H1 (cell line): ENCODE measurements around the gene AVP. TPM values are rescaled to one million over a fixed set of nuclear protein-coding genes. Genes with fewer than 3 reads are reported as not detected.

ENCODE experiments used
- BACH1 ChIP-seq: IDR thresholded peaks from 2 replicates; pipeline ENCODE4 v1.6.1; 2012; ENCODE audit warnings: low read length, improper control_type of control experiment
- BCL11A ChIP-seq, 2 experiments: IDR thresholded peaks; one replicate each; pipeline ENCODE4 v1.6.1; 2011; ENCODE audit warnings: low read depth in 2 of 2, low read length in 2 of 2, mild to moderate bottlenecking in 2 of 2
- CBX8 ChIP-seq: fragments of 300-800, 300-1000 bp; sonication (generic); IDR thresholded peaks from 2 replicates; pipeline ENCODE4 v1.7.1; 2016; ENCODE audit warnings: low read depth, low read length, borderline replicate concordance
- CREB1 ChIP-seq: IDR thresholded peaks from 2 replicates; pipeline ENCODE4 v1.6.1; 2012; ENCODE audit warnings: inconsistent platforms
- EP300 ChIP-seq, 2 experiments: IDR thresholded peaks; 1 replicate in 1 of 2; 2 replicates in 1 of 2; pipeline ENCODE4 v1.6.1; 2011 to 2012; ENCODE audit warnings: low read depth in 2 of 2, low read length in 2 of 2, mild to moderate bottlenecking in 2 of 2, borderline replicate concordance in 1 of 2, inconsistent platforms in 1 of 2, moderate library complexity in 1 of 2
- GTF2F1 ChIP-seq: IDR thresholded peaks from 2 replicates; pipeline ENCODE4 v1.6.1; 2012; ENCODE audit warnings: low read depth, low read length, improper control_type of control experiment, borderline replicate concordance
- SIN3A ChIP-seq, 2 experiments: IDR thresholded peaks in 1 of 2; conservative IDR thresholded peaks in 1 of 2; 2 replicates each; pipeline ENCODE4 v1.6.1; 2011 to 2012; ENCODE audit warnings: low read length in 2 of 2, improper control_type of control experiment in 1 of 2, low read depth in 1 of 2, mild to moderate bottlenecking in 1 of 2
- TAF1 ChIP-seq: IDR thresholded peaks from 2 replicates; pipeline ENCODE4 v1.6.1; 2011; ENCODE audit warnings: mild to moderate bottlenecking, low read depth, low read length
- polyA plus RNA-seq, 7 experiments: library from polyadenylated mRNA; depleted of rRNA in 3 of 7; stranded (reverse) in 5 of 7; unstranded in 2 of 7; fragments of >200 nt in 5 of 7; fragments of 200-250 nt in 2 of 7; gene quantifications; 1 replicate in 5 of 7; 2 replicates in 1 of 7; 4 replicates in 1 of 7; pipeline versions ENCODE4 v1.2.1 to v1.2.3, GENCODE V29; 2011 to 2013; ENCODE audit warnings: missing spikeins in 2 of 7, mixed read lengths in 2 of 7
- total RNA-seq: library from RNA; stranded (reverse); fragmentation: NEBNext Ultra II Directional; extraction: Animal tissue kit (Norgen Biotek cat#: 25700); gene quantifications from 2 replicates; pipeline ENCODE4 v1.2.1, GENCODE V29; 2021

Gene AVP
- total and polyA plus RNA-seq, 2 of the 8 experiments (the other 6 are each of a cell fraction or from before 2014, with no cell fraction given): 0.18 TPM; not detected in 1

DNA sequence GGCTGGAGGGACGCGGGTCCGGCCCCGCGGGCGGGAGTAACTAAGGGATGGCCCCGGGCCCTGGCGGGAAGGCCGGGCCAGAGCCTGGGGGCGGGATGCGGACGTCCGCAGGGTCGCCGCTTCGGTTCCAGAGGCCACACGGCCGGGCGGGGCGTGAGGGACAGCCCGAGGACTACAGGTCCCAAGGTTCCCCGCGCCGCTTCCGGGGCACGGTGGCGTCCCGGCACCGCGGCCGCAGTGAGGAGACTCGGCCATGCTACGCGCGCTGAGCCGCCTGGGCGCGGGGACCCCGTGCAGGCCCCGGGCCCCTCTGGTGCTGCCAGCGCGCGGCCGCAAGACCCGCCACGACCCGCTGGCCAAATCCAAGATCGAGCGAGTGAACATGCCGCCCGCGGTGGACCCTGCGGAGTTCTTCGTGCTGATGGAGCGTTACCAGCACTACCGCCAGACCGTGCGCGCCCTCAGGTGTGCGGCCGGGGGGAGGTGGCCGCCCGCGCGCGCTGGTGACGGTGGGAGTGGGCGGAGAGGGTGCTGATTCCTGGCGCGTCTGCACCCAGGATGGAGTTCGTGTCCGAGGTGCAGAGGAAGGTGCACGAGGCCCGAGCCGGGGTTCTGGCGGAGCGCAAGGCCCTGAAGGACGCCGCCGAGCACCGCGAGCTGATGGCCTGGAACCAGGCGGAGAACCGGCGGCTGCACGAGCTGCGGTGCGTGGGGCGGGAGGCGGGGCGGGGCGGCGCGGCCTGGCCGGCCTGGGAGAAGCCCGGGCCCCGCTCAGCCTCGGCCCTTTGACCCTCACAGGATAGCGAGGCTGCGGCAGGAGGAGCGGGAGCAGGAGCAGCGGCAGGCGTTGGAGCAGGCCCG, 38.5 kb downstream of the AVP start, which contains the start of gene MRPS26 (continued):
- no peak for TF ChIP-seq BCL11A (IDR thresholded peaks at IDR 0.05; ENCODE audit: low read depth in 2 of 2, low read length in 2 of 2)
- peak; percentile 60; the same call in 1 of the 2 replicates for TF ChIP-seq CREB1
- TF ChIP-seq EP300 (IDR thresholded peaks at IDR 0.05; ENCODE audit: borderline replicate concordance in 1 of 2, low read depth in 2 of 2, low read length in 2 of 2): no peak
- no peak for TF ChIP-seq CBX8
- no peak for TF ChIP-seq GTF2F1
- peak; percentile 64 for TF ChIP-seq TAF1
- TF ChIP-seq BACH1: peak; percentile 56
- peak in 1 of 2 experiments; percentile 85; a peak in 2 of 4 replicates for TF ChIP-seq SIN3A (conservative IDR thresholded peaks at IDR 0.05 in 1 of 2, IDR thresholded peaks at IDR 0.05 in 1 of 2; ENCODE audit: low read depth in 1 of 2, low read length in 2 of 2)
